Mammary epithelial cell (primary cell): Measurements from ENCODE around the gene CPLANE2.

Experiments used
- CTCF ChIP-seq, 2 donors: IDR thresholded peaks in 1 of 2; conservative IDR thresholded peaks in 1 of 2; 2 replicates each; pipeline ENCODE4 v1.5.1; 2011 to 2012; ENCODE audit warnings: inconsistent platforms in 2 of 2, low read length in 2 of 2, mild to moderate bottlenecking in 2 of 2, control low read depth in 1 of 2, low read depth in 1 of 2; ENCODE audit not compliant: insufficient read depth in 1 of 2; ENCODE audit errors: extremely low read depth in 1 of 2
- EZH2 ChIP-seq: IDR thresholded peaks from 2 replicates; pipeline ENCODE4 v1.6.1; 2012; ENCODE audit warnings: low read length, inconsistent platforms, borderline replicate concordance

- TF ChIP-seq CTCF (conservative IDR thresholded peaks at IDR 0.05 in 1 of 2, IDR thresholded peaks at IDR 0.05 in 1 of 2; ENCODE audit: extremely low read depth in 1 of 2, insufficient read depth in 1 of 2, low read depth in 1 of 2, low read length in 2 of 2) (no peak), EZH2 (no peak)
These were observed 48.0 kb downstream of the CPLANE2 start for GRCh38 chr1:16189003-16189402.
